Measurements from ENCODE around the gene HIVEP3. TPM values are rescaled to one million over a fixed set of nuclear protein-coding genes. Genes with fewer than 3 reads are reported as not detected.
A peak's percentile ranks its signal among the peaks of the same experiment; 100 is the strongest.

HIVEP3 gene
- total and polyA plus RNA-seq, 4 experiments from 2014 or later = 8.2 to 12.8 (median 10.8) TPM

- POLR2A ChIA-PET (ENCODE audit: partially characterized antibody) = no interaction called here
- intact Hi-C loops (cut with micrococcal nuclease) = no loop called here
Observed at GRCh38 chr1:41709873-41710272, 208.8 kb downstream of the HIVEP3 start.

GRCh38 chr1:41709331-41709730 is 209.4 kb downstream of the HIVEP3 start:
- Mint-ChIP-seq H3K4me1 (peaks cover 0 to 6% (median 6%) of the 10 kb centered on the region in 4 donors), H3K36me3 (peaks cover 0 to 4% of the 10 kb centered on the region in 2 donors), H3K27ac (no peak overlapping the region), H3K4me3 (no peak overlapping the region), H3K9me3 (peaks cover 0 to 1% (median 0%) of the 10 kb centered on the region in 8 donors), H3K27me3 (no peaks in the 10 kb centered on the region)
- intact Hi-C loops (cut with micrococcal nuclease) = no loop called here
- H3K4me1 ChIP-seq (ENCODE audit: insufficient read depth, low read length) = no peaks in the 10 kb centered on the region
- H3K27ac ChIP-seq (ENCODE audit: low read depth, low read length) = no peak overlapping the region
- ChIA-PET POLR2A (ENCODE audit: partially characterized antibody) (no interaction called here), CTCF (ENCODE audit: partially characterized antibody) (interaction anchor here (1.2 to 1.3 kb wide), 2 partner anchors 10 kb away, joined by 3 read pairs; no protein-coding TSS in a partner anchor)
- DNase-seq = no peak
- H3K4me3 ChIP-seq (ENCODE audit: low read length in 2 of 2) = no peak overlapping the region
- no peaks in the 10 kb centered on the region for H3K27me3 ChIP-seq (ENCODE audit: insufficient read depth, low read length)
- no peaks in the 10 kb centered on the region for H3K9me3 ChIP-seq (ENCODE audit: control insufficient read depth in 1 of 2, low read length in 2 of 2)
- no peaks in the 10 kb centered on the region for H3K36me3 ChIP-seq (ENCODE audit: insufficient read depth, low read length)

More at GRCh38 chr1:41709873-41710272, 208.8 kb downstream of the HIVEP3 start:
- H3K36me3 ChIP-seq (ENCODE audit: insufficient read depth, low read length) = no peaks in the 10 kb centered on the region
- Mint-ChIP-seq H3K4me3 (no peak overlapping the region), H3K27ac (no peak overlapping the region), H3K27me3 (no peaks in the 10 kb centered on the region), H3K4me1 (peaks cover 0 to 6% (median 6%) of the 10 kb centered on the region in 4 donors), H3K36me3 (peaks cover 0 to 4% of the 10 kb centered on the region in 2 donors), H3K9me3 (no peaks in the 10 kb centered on the region)
- no peak overlapping the region for H3K4me3 ChIP-seq (ENCODE audit: low read length in 2 of 2)
- no peak overlapping the region for H3K27ac ChIP-seq (ENCODE audit: low read depth, low read length)
- no peak for DNase-seq
- H3K9me3 ChIP-seq (ENCODE audit: control insufficient read depth in 1 of 2, low read length in 2 of 2) = no peaks in the 10 kb centered on the region
- no peaks in the 10 kb centered on the region for H3K27me3 ChIP-seq (ENCODE audit: insufficient read depth, low read length)
- H3K4me1 ChIP-seq (ENCODE audit: insufficient read depth, low read length) = no peaks in the 10 kb centered on the region
- CTCF ChIA-PET (ENCODE audit: partially characterized antibody) = interaction anchor here (1.3 kb wide), 1 partner anchor 9 kb away, joined by 3 read pairs; no protein-coding TSS in a partner anchor

- CTCF ChIA-PET (ENCODE audit: partially characterized antibody) = interaction anchor here (1.2 kb wide), 1 partner anchor 9 kb away, joined by 3 read pairs; no protein-coding TSS in a partner anchor
- Histone ChIP-seq H3K27ac (ENCODE audit: low read depth, low read length) (no peak overlapping the region), H3K9me3 (ENCODE audit: control insufficient read depth in 1 of 2, low read length in 2 of 2) (no peaks in the 10 kb centered on the region), H3K27me3 (ENCODE audit: insufficient read depth, low read length) (no peaks in the 10 kb centered on the region), H3K4me1 (ENCODE audit: insufficient read depth, low read length) (no peaks in the 10 kb centered on the region), H3K4me3 (ENCODE audit: low read length in 2 of 2) (no peak overlapping the region), H3K36me3 (ENCODE audit: insufficient read depth, low read length) (no peaks in the 10 kb centered on the region)
- no peak for DNase-seq
- Mint-ChIP-seq H3K4me1 (peaks cover 0 to 6% (median 6%) of the 10 kb centered on the region in 4 donors), H3K4me3 (no peak overlapping the region), H3K9me3 (peaks cover 0 to 1% (median 0%) of the 10 kb centered on the region in 8 donors), H3K36me3 (peaks cover 0 to 4% of the 10 kb centered on the region in 2 donors), H3K27me3 (no peaks in the 10 kb centered on the region), H3K27ac (peak overlapping the region in 2 of 7 donors; percentile 14 to 62)
- intact Hi-C loops (cut with micrococcal nuclease) = no loop called here
- POLR2A ChIA-PET (ENCODE audit: partially characterized antibody) = no interaction called here
Observed at GRCh38 chr1:41708332-41708731, 210.4 kb downstream of the HIVEP3 start.

- Mint-ChIP-seq H3K27me3 (no peaks in the 10 kb centered on the region), H3K9me3 (peaks cover 0 to 1% (median 0%) of the 10 kb centered on the region in 8 donors), H3K36me3 (peaks cover 0 to 4% of the 10 kb centered on the region in 2 donors), H3K4me1 (peaks cover 0 to 6% (median 6%) of the 10 kb centered on the region in 4 donors), H3K4me3 (no peak overlapping the region), H3K27ac (no peak overlapping the region)
- H3K27ac ChIP-seq (ENCODE audit: low read depth, low read length) = no peak overlapping the region
- H3K4me1 ChIP-seq (ENCODE audit: insufficient read depth, low read length) = no peaks in the 10 kb centered on the region
- intact Hi-C loops (cut with micrococcal nuclease) = no loop called here
- no peak for DNase-seq
- H3K36me3 ChIP-seq (ENCODE audit: insufficient read depth, low read length) = no peaks in the 10 kb centered on the region
- H3K4me3 ChIP-seq (ENCODE audit: low read length in 2 of 2) = no peak overlapping the region
- no peaks in the 10 kb centered on the region for H3K27me3 ChIP-seq (ENCODE audit: insufficient read depth, low read length)
- no peaks in the 10 kb centered on the region for H3K9me3 ChIP-seq (ENCODE audit: control insufficient read depth in 1 of 2, low read length in 2 of 2)
- POLR2A ChIA-PET (ENCODE audit: partially characterized antibody) = no interaction called here
- CTCF ChIA-PET (ENCODE audit: partially characterized antibody) = no interaction called here
Observed at GRCh38 chr1:41707793-41708192, 210.9 kb downstream of the HIVEP3 start.

- H3K4me3 ChIP-seq (ENCODE audit: low read length in 2 of 2) = no peak overlapping the region
- no peaks in the 10 kb centered on the region for H3K9me3 ChIP-seq (ENCODE audit: control insufficient read depth in 1 of 2, low read length in 2 of 2)
- POLR2A ChIA-PET (ENCODE audit: partially characterized antibody) = no interaction called here
- H3K4me1 Mint-ChIP-seq = peaks cover 0 to 6% (median 6%) of the 10 kb centered on the region in 4 donors
- no peak overlapping the region for H3K27ac ChIP-seq (ENCODE audit: low read depth, low read length)
- no peaks in the 10 kb centered on the region for H3K27me3 ChIP-seq (ENCODE audit: insufficient read depth, low read length)
- CTCF ChIA-PET (ENCODE audit: partially characterized antibody) = no interaction called here
- no peaks in the 10 kb centered on the region for H3K4me1 ChIP-seq (ENCODE audit: insufficient read depth, low read length)
- no peaks in the 10 kb centered on the region for H3K27me3 Mint-ChIP-seq
- DNase-seq = no peak
- H3K9me3 Mint-ChIP-seq = peaks cover 0 to 1% (median 0%) of the 10 kb centered on the region in 8 donors
- no peak overlapping the region for H3K4me3 Mint-ChIP-seq
- intact Hi-C loops (cut with micrococcal nuclease) = no loop called here
- no peaks in the 10 kb centered on the region for H3K36me3 ChIP-seq (ENCODE audit: insufficient read depth, low read length)
- no peak overlapping the region for H3K27ac Mint-ChIP-seq
- peaks cover 0 to 4% of the 10 kb centered on the region in 2 donors for H3K36me3 Mint-ChIP-seq
Observed at GRCh38 chr1:41705798-41706197, 212.9 kb downstream of the HIVEP3 start.

GRCh38 chr1:41704196-41704595 is 214.5 kb downstream of the HIVEP3 start:
- intact Hi-C loops (cut with micrococcal nuclease) = no loop called here
- Histone ChIP-seq H3K27ac (ENCODE audit: low read depth, low read length) (no peak overlapping the region), H3K27me3 (ENCODE audit: insufficient read depth, low read length) (no peaks in the 10 kb centered on the region), H3K4me1 (ENCODE audit: insufficient read depth, low read length) (peaks cover under 1% of the 10 kb centered on the region), H3K36me3 (ENCODE audit: insufficient read depth, low read length) (no peaks in the 10 kb centered on the region), H3K4me3 (ENCODE audit: low read length in 2 of 2) (no peak overlapping the region), H3K9me3 (ENCODE audit: control insufficient read depth in 1 of 2, low read length in 2 of 2) (no peaks in the 10 kb centered on the region)
- CTCF ChIA-PET (ENCODE audit: partially characterized antibody) = no interaction called here
- peaks cover 2 to 12% (median 7%) of the 10 kb centered on the region in 4 donors for H3K4me1 Mint-ChIP-seq
- H3K4me3 Mint-ChIP-seq = no peak overlapping the region
- H3K27ac Mint-ChIP-seq = no peak overlapping the region
- POLR2A ChIA-PET (ENCODE audit: partially characterized antibody) = no interaction called here
- peaks cover 0 to 2% of the 10 kb centered on the region in 2 donors for H3K36me3 Mint-ChIP-seq
- no peaks in the 10 kb centered on the region for H3K27me3 Mint-ChIP-seq
- peaks cover 0 to 1% (median 0%) of the 10 kb centered on the region in 8 donors for H3K9me3 Mint-ChIP-seq
- DNase-seq = no peak

- H3K9me3 ChIP-seq (ENCODE audit: control insufficient read depth in 1 of 2, low read length in 2 of 2) = no peaks in the 10 kb centered on the region
- ChIA-PET POLR2A (ENCODE audit: partially characterized antibody) (no interaction called here), CTCF (ENCODE audit: partially characterized antibody) (no interaction called here)
- H3K36me3 ChIP-seq (ENCODE audit: insufficient read depth, low read length) = no peaks in the 10 kb centered on the region
- H3K4me3 Mint-ChIP-seq = no peak overlapping the region
- no peak overlapping the region for H3K27ac Mint-ChIP-seq
- H3K27ac ChIP-seq (ENCODE audit: low read depth, low read length) = no peak overlapping the region
- H3K9me3 Mint-ChIP-seq = peaks cover 0 to 1% (median 0%) of the 10 kb centered on the region in 8 donors
- no peaks in the 10 kb centered on the region for H3K27me3 Mint-ChIP-seq
- intact Hi-C loops (cut with micrococcal nuclease) = no loop called here
- peaks cover 6% of the 10 kb centered on the region for H3K4me1 ChIP-seq (ENCODE audit: insufficient read depth, low read length)
- no peak overlapping the region for H3K4me3 ChIP-seq (ENCODE audit: low read length in 2 of 2)
- peaks cover 2 to 17% (median 12%) of the 10 kb centered on the region in 4 donors for H3K4me1 Mint-ChIP-seq
- no peak for DNase-seq
- no peaks in the 10 kb centered on the region for H3K27me3 ChIP-seq (ENCODE audit: insufficient read depth, low read length)
- peaks cover 0 to 4% of the 10 kb centered on the region in 2 donors for H3K36me3 Mint-ChIP-seq
Observed at GRCh38 chr1:41702771-41703170, 216.0 kb downstream of the HIVEP3 start.
